DOHH2 (cell line): ENCODE results near the gene OLFM4.

Experiments used
- H3F3A ChIP-seq: fragments of 200-600 bp; sonication (generic), shearing (Covaris generic); 2 replicates; pipeline ENCODE4 v1.6.0; 2016; ENCODE audit warnings: antibody characterized with exemption, mild to moderate bottlenecking; ENCODE audit not compliant: control insufficient read depth, insufficient read depth
- H3K27ac ChIP-seq: fragments of 200-600 bp; sonication (generic); 2 replicates; pipeline ENCODE4 v1.5.1; 2014; ENCODE audit warnings: low read depth, mild to moderate bottlenecking, low read length, moderate library complexity
- H3K27me3 ChIP-seq: fragments of 200-600 bp; sonication (generic); 2 replicates; pipeline ENCODE4 v1.6.1; 2014; ENCODE audit warnings: mild to moderate bottlenecking, low read length, mixed read lengths; ENCODE audit not compliant: control insufficient read depth
- H3K36me3 ChIP-seq: fragments of 200-600 bp; sonication (generic); 2 replicates; pipeline ENCODE4 v1.6.1; 2014; ENCODE audit warnings: mild to moderate bottlenecking, low read length, moderate library complexity, mixed read lengths; ENCODE audit not compliant: control insufficient read depth
- H3K4me1 ChIP-seq: fragments of 200-600 bp; sonication (generic); 2 replicates; pipeline ENCODE4 v1.6.1; 2014; ENCODE audit warnings: mild to moderate bottlenecking, low read length, mixed read lengths; ENCODE audit not compliant: control insufficient read depth
- H3K4me2 ChIP-seq: fragments of 200-600 bp; sonication (generic); 2 replicates; pipeline ENCODE4 v1.6.0; 2014; ENCODE audit warnings: mild to moderate bottlenecking, low read length, moderate library complexity
- H3K4me3 ChIP-seq: fragments of 200-600 bp; sonication (generic); 2 replicates; pipeline ENCODE4 v1.5.1; 2014; ENCODE audit warnings: mild to moderate bottlenecking, low read length, mixed read lengths
- H3K79me2 ChIP-seq: fragments of 200-600 bp; sonication (generic); 2 replicates; pipeline ENCODE4 v1.6.1; 2014; ENCODE audit warnings: mild to moderate bottlenecking, low read length, mixed read lengths; ENCODE audit not compliant: control insufficient read depth
- H3K9me2 ChIP-seq: fragments of 200-600 bp; sonication (generic); replicated peaks from 2 replicates; pipeline ENCODE4 v1.6.1; 2014; ENCODE audit warnings: mild to moderate bottlenecking, low read length, mixed read lengths; ENCODE audit not compliant: control insufficient read depth
- H3K9me3 ChIP-seq: fragments of 200-600 bp; sonication (generic); 2 replicates; pipeline ENCODE4 v1.6.1; 2014; ENCODE audit warnings: antibody characterized with exemption, low read length, mixed read lengths; ENCODE audit not compliant: control insufficient read depth, insufficient read depth
- H4K20me1 ChIP-seq: fragments of 200-600 bp; sonication (generic); 2 replicates; pipeline ENCODE4 v1.6.0; 2014; ENCODE audit warnings: low read depth, mild to moderate bottlenecking, antibody characterized with exemption, low read length, moderate library complexity; ENCODE audit not compliant: control insufficient read depth, insufficient read depth
- EZH2phosphoT487 ChIP-seq: fragments of 200-600 bp; sonication (generic); IDR thresholded peaks from 2 replicates; pipeline ENCODE4 v1.6.1; 2017; ENCODE audit warnings: borderline replicate concordance, mild to moderate bottlenecking, antibody characterized with exemption, low read length, moderate library complexity, mixed read lengths
- TF ChIP-seq, protein P1 (sequence below): fragments of 200-600 bp; sonication (generic); IDR thresholded peaks from one replicate; pipeline ENCODE4 v1.5.1; 2014; ENCODE audit warnings: antibody characterized with exemption, mild to moderate bottlenecking, low read depth, low read length; ENCODE audit not compliant: poor library complexity, severe bottlenecking

The OLFM4 gene

DNA sequence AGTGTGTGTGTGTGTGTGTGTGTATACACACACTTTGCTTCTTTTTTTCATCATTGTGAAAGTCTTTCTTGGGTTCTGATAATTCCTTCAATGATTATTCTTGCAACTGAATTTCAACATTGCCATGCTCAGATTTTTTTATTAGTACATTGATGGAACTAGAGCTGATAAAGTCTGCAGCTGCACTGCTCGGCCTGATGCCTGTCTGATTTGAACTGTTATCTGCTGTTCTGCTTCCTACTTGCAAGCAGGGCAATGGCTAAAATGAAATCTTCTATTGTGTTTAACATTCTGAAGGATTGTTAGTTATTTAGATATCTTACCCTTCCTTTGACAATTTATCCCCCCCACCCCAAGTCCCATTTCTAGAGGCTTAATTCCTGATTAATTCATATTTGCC is 61.3 kb downstream of the OLFM4 start:
- H3K27ac ChIP-seq = no peak overlapping the region
- no peaks in the 10 kb centered on the region for H3K9me3 ChIP-seq
- no peaks in the 10 kb centered on the region for H3K79me2 ChIP-seq
- H3K4me2 ChIP-seq = no peak overlapping the region
- no peaks in the 10 kb centered on the region for H3K27me3 ChIP-seq
- no peaks in the 10 kb centered on the region for H3K4me1 ChIP-seq
- no peaks in the 10 kb centered on the region for H3F3A ChIP-seq
- H3K9me2 ChIP-seq = no peaks in the 10 kb centered on the region
- H4K20me1 ChIP-seq = no peaks in the 10 kb centered on the region
- TF ChIP-seq EZH2phosphoT487 = no peak
- TF ChIP-seq, protein P1, sequence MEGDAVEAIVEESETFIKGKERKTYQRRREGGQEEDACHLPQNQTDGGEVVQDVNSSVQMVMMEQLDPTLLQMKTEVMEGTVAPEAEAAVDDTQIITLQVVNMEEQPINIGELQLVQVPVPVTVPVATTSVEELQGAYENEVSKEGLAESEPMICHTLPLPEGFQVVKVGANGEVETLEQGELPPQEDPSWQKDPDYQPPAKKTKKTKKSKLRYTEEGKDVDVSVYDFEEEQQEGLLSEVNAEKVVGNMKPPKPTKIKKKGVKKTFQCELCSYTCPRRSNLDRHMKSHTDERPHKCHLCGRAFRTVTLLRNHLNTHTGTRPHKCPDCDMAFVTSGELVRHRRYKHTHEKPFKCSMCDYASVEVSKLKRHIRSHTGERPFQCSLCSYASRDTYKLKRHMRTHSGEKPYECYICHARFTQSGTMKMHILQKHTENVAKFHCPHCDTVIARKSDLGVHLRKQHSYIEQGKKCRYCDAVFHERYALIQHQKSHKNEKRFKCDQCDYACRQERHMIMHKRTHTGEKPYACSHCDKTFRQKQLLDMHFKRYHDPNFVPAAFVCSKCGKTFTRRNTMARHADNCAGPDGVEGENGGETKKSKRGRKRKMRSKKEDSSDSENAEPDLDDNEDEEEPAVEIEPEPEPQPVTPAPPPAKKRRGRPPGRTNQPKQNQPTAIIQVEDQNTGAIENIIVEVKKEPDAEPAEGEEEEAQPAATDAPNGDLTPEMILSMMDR = no peak
- H3K4me3 ChIP-seq = no peak overlapping the region
- H3K36me3 ChIP-seq = no peaks in the 10 kb centered on the region

DNA sequence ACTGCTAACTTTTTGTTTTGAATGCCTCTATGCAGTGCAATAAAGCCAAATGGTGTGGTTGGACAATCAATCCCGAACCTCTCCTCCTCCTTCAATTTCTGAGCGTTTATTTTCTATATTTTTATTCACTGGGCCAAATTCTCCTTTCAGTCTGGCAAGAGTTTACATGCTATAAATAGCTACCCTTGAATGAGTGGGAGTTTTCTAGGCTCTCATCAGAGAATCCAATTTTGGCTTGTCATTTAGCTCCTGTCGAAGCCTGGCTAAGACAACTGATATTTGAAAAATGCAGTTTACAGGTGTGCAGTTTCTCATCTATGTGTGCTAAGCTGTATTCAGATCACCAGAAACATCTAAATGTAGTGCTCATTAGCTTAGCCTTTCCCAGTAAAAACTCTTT is 61.8 kb downstream of the OLFM4 start:
- TF ChIP-seq, protein P1 = no peak
- TF ChIP-seq EZH2phosphoT487 = no peak
- no peaks in the 10 kb centered on the region for H3K9me2 ChIP-seq
- no peaks in the 10 kb centered on the region for H3K27me3 ChIP-seq
- H3K4me1 ChIP-seq = no peaks in the 10 kb centered on the region
- no peaks in the 10 kb centered on the region for H3K79me2 ChIP-seq
- no peak overlapping the region for H3K27ac ChIP-seq
- no peaks in the 10 kb centered on the region for H4K20me1 ChIP-seq
- H3K9me3 ChIP-seq = no peaks in the 10 kb centered on the region
- H3K4me2 ChIP-seq = no peak overlapping the region
- H3F3A ChIP-seq = no peaks in the 10 kb centered on the region
- H3K36me3 ChIP-seq = no peaks in the 10 kb centered on the region
- no peak overlapping the region for H3K4me3 ChIP-seq

GRCh38 chr13:53092931-53093330 is 64.3 kb downstream of the OLFM4 start:
- no peak for TF ChIP-seq EZH2phosphoT487
- TF ChIP-seq, protein P1 = no peak
- Histone ChIP-seq H3K9me2 (no peaks in the 10 kb centered on the region), H3K4me3 (no peak overlapping the region), H3K79me2 (no peaks in the 10 kb centered on the region), H4K20me1 (no peaks in the 10 kb centered on the region), H3K27me3 (no peaks in the 10 kb centered on the region), H3K9me3 (no peaks in the 10 kb centered on the region), H3K36me3 (no peaks in the 10 kb centered on the region), H3K4me1 (no peaks in the 10 kb centered on the region), H3F3A (no peaks in the 10 kb centered on the region), H3K27ac (no peak overlapping the region), H3K4me2 (no peak overlapping the region)

GRCh38 chr13:53098455-53098854 is 69.8 kb downstream of the OLFM4 start:
- H3K9me3 ChIP-seq = no peaks in the 10 kb centered on the region
- H3K27ac ChIP-seq = no peak overlapping the region
- H3K36me3 ChIP-seq = no peaks in the 10 kb centered on the region
- no peaks in the 10 kb centered on the region for H3K79me2 ChIP-seq
- no peaks in the 10 kb centered on the region for H3K4me1 ChIP-seq
- H3K27me3 ChIP-seq = no peaks in the 10 kb centered on the region
- H3K4me2 ChIP-seq = no peak overlapping the region
- no peaks in the 10 kb centered on the region for H3F3A ChIP-seq
- no peaks in the 10 kb centered on the region for H3K9me2 ChIP-seq
- H3K4me3 ChIP-seq = no peak overlapping the region
- no peaks in the 10 kb centered on the region for H4K20me1 ChIP-seq
- no peak for TF ChIP-seq EZH2phosphoT487
